Endothelial cell of umbilical vein (primary cell): ENCODE data around the gene AKAP13. TPM values are rescaled to one million over a fixed set of nuclear protein-coding genes. Genes with fewer than 3 reads are reported as not detected.

Experiments
- BruUV-seq: library from RNA; stranded (reverse); fragments of 400-500 nt; replicated peaks from 2 replicates; lab custom pipeline; 2021; lab: Mats Ljungman, UMichigan
- CTCF ChIA-PET: fragments of 300-600, 350-600 bp; sonication (Branson Sonifier 250); formaldehyde crosslinking; loops from one replicate; lab custom pipeline; 2021; ENCODE audit warnings: antibody characterized with exemption, inconsistent platforms; lab: Charles Lee
- POLR2A ChIA-PET: fragments of 300-600, 350-600 bp; sonication (Branson Sonifier 250); formaldehyde crosslinking; loops from one replicate; lab custom pipeline; 2021; ENCODE audit warnings: antibody characterized with exemption, inconsistent platforms; lab: Charles Lee
- DNase-seq: peaks from one replicate; pipeline ENCODE4 v3.0.0-alpha.2; 2011; ENCODE audit warnings: low read depth, low spot score
- FAIRE-seq: peaks from 2 replicates; lab custom pipeline; 2011; peaks lifted over from hg19 to GRCh38; lab: Jason Lieb, UNC
- H2AFZ ChIP-seq: 2 replicates; pipeline ENCODE4 v1.6.0; 2012; ENCODE audit warnings: low read depth, low read length, control low read depth, inconsistent platforms
- H3K27ac ChIP-seq: 2 replicates; pipeline ENCODE4 v1.5.1; 2011; ENCODE audit warnings: low read depth, mild to moderate bottlenecking, control low read depth, low read length, moderate library complexity; ENCODE audit not compliant: insufficient read depth
- H3K27me3 ChIP-seq, 2 experiments: 2 replicates each; pipeline versions ENCODE4 v1.6.0 to v1.6.1; 2011; ENCODE audit warnings: low read length in 2 of 2, mixed read lengths in 1 of 2; ENCODE audit not compliant: control insufficient read depth in 2 of 2, insufficient read depth in 2 of 2
- H3K36me3 ChIP-seq, 2 experiments: 2 replicates in 1 of 2; 3 replicates in 1 of 2; pipeline ENCODE4 v1.5.1; 2011; ENCODE audit warnings: low read length in 2 of 2, mild to moderate bottlenecking in 1 of 2, moderate library complexity in 1 of 2; ENCODE audit not compliant: control insufficient read depth in 2 of 2, insufficient read depth in 2 of 2; ENCODE audit errors: extremely low read depth in 1 of 2
- H3K4me1 ChIP-seq: 3 replicates; pipeline ENCODE4 v1.5.1; 2011; ENCODE audit warnings: mild to moderate bottlenecking, low read length; ENCODE audit not compliant: control insufficient read depth, insufficient read depth; ENCODE audit errors: extremely low read depth
- H3K4me2 ChIP-seq: 2 replicates; pipeline ENCODE4 v1.6.1; 2011; ENCODE audit warnings: low read length, control low read depth, mixed read lengths; ENCODE audit not compliant: insufficient read depth
- H3K4me3 ChIP-seq, 3 experiments: fragments of 200-600 bp in 1 of 3; sonication (generic), shearing (Covaris generic) in 1 of 3; replicated peaks in 1 of 3; 2 replicates each; pipeline ENCODE4 v1.5.1; 2011 to 2016; ENCODE audit warnings: control low read depth in 3 of 3, low read length in 3 of 3, mild to moderate bottlenecking in 2 of 3, inconsistent platforms in 1 of 3, low read depth in 1 of 3, moderate library complexity in 1 of 3; ENCODE audit not compliant: insufficient read depth in 1 of 3
- H3K79me2 ChIP-seq: 2 replicates; pipeline ENCODE4 v1.6.0; 2012; ENCODE audit warnings: low read length, inconsistent platforms; ENCODE audit not compliant: control insufficient read depth, insufficient read depth
- H3K9ac ChIP-seq: replicated peaks from 2 replicates; pipeline ENCODE3; 2011; ENCODE audit warnings: low read length, control low read depth; ENCODE audit not compliant: insufficient read depth; ENCODE audit errors: extremely low read depth
- H3K9me1 ChIP-seq: replicated peaks from 3 replicates; pipeline ENCODE4 v1.6.0; 2011; ENCODE audit warnings: mild to moderate bottlenecking, low read length; ENCODE audit not compliant: control insufficient read depth, insufficient read depth; ENCODE audit errors: extremely low read depth
- H3K9me3 ChIP-seq: replicated peaks from 2 replicates; pipeline ENCODE4 v1.5.1; 2012; ENCODE audit warnings: low read length, inconsistent platforms; ENCODE audit not compliant: control insufficient read depth, insufficient read depth
- H4K20me1 ChIP-seq: replicated peaks from 2 replicates; pipeline ENCODE3; 2011; ENCODE audit warnings: mild to moderate bottlenecking, low read length; ENCODE audit not compliant: control insufficient read depth, insufficient read depth; ENCODE audit errors: extremely low read depth
- CTCF ChIP-seq, 2 donors: IDR thresholded peaks; 1 replicate in 1 of 2; 2 replicates in 1 of 2; pipeline ENCODE4 v1.5.1; 2011; ENCODE audit warnings: low read length in 2 of 2, mild to moderate bottlenecking in 2 of 2, moderate library complexity in 2 of 2, control low read depth in 1 of 2, inconsistent platforms in 1 of 2, low read depth in 1 of 2; ENCODE audit not compliant: insufficient read depth in 1 of 2; ENCODE audit errors: extremely low read depth in 1 of 2
- EZH2 ChIP-seq: IDR thresholded peaks from 2 replicates; pipeline ENCODE4 v1.6.1; 2012; ENCODE audit warnings: borderline replicate concordance, low read depth, mild to moderate bottlenecking, moderate library complexity, low read length, inconsistent platforms; ENCODE audit not compliant: severe bottlenecking
- FOS ChIP-seq: IDR thresholded peaks from 2 replicates; pipeline ENCODE4 v1.6.1; 2011; ENCODE audit warnings: mild to moderate bottlenecking, low read length, moderate library complexity, borderline replicate concordance; ENCODE audit not compliant: insufficient read depth
- GATA2 ChIP-seq: IDR thresholded peaks from 2 replicates; pipeline ENCODE4 v1.7.0; 2011; ENCODE audit warnings: low read depth, mild to moderate bottlenecking, moderate library complexity, mixed read lengths, low read length; ENCODE audit not compliant: insufficient read length, insufficient read depth
- JUN ChIP-seq: IDR thresholded peaks from 2 replicates; pipeline ENCODE4 v1.6.1; 2011; ENCODE audit warnings: borderline replicate concordance, low read depth; ENCODE audit not compliant: insufficient read length, insufficient read depth
- MAX ChIP-seq: IDR thresholded peaks from 2 replicates; pipeline ENCODE4 v1.6.1; 2011; ENCODE audit not compliant: insufficient read depth, insufficient read length
- MYC ChIP-seq: IDR thresholded peaks from one replicate; pipeline ENCODE4 v1.6.1; 2011; ENCODE audit warnings: mild to moderate bottlenecking, low read depth, low read length
- POLR2A ChIP-seq: IDR thresholded peaks from 2 replicates; pipeline ENCODE4 v1.6.1; 2012; ENCODE audit warnings: low read depth, mild to moderate bottlenecking, control low read depth, low read length
- POLR2AphosphoS5 ChIP-seq: IDR thresholded peaks from 2 replicates; pipeline ENCODE4 v1.6.1; 2012; ENCODE audit warnings: low read depth, mild to moderate bottlenecking, control low read depth, low read length, moderate library complexity; ENCODE audit not compliant: insufficient read depth
- dilution Hi-C: fragments of 300-500 bp; cut with MboI; formaldehyde crosslinking; loops from one replicate; pipeline ENCODE4 v1.15.0; 2019; ENCODE audit warnings: low sequenced_read_pairs; ENCODE audit not compliant: extremely low pct_ligation_motif_present
- intact Hi-C: fragments of 100-400 bp; cut with micrococcal nuclease; formaldehyde crosslinking; loops from one replicate; pipeline ENCODE4 v1.10.0; 2022
- polyA plus RNA-seq, 4 experiments: library from polyadenylated mRNA; depleted of rRNA in 3 of 4; stranded (reverse) in 3 of 4; unstranded in 1 of 4; fragments of >200 nt; gene quantifications; 2 replicates each; pipeline versions ENCODE4 v1.2.1 to v1.2.3, GENCODE V29; 2011 to 2012; ENCODE audit warnings: missing spikeins in 1 of 4
- total RNA-seq: library from RNA; stranded (reverse); gene quantifications from 2 replicates; pipeline ENCODE4 v1.2.3, GENCODE V29; 2021

The AKAP13 gene
- total and polyA plus RNA-seq, 2 donors (not counting 3 experiments of a cell fraction or from before 2014, with no cell fraction given) = 22.8 to 87.8 TPM

GRCh38 chr15:85491691-85492090, 111.3 kb downstream of the AKAP13 start:
- Histone ChIP-seq H3K27me3 (no peaks in the 10 kb centered on the region), H4K20me1 (no peaks in the 10 kb centered on the region), H3K9ac (no peak overlapping the region), H3K4me2 (no peak overlapping the region), H3K36me3 (no peaks in the 10 kb centered on the region), H3K4me3 (no peak overlapping the region), H3K9me1 (no peaks in the 10 kb centered on the region), H3K9me3 (no peaks in the 10 kb centered on the region), H3K79me2 (peaks cover 11% of the 10 kb centered on the region), H3K27ac (no peak overlapping the region), H2AFZ (no peak overlapping the region), H3K4me1 (peaks cover 12% of the 10 kb centered on the region)
- TF ChIP-seq MAX (no peak), POLR2AphosphoS5 (no peak), POLR2A (no peak), MYC (no peak), FOS (no peak), CTCF (IDR thresholded peaks at IDR 0.05; ENCODE audit: extremely low read depth in 1 of 2, insufficient read depth in 1 of 2, low read depth in 1 of 2, low read length in 2 of 2) (no peak), GATA2 (no peak), JUN (no peak), EZH2 (no peak)
- FAIRE-seq (no peak), DNase-seq (no peak)
- POLR2A ChIA-PET = no interaction called here
- dilution Hi-C loops (no loop called here), intact Hi-C loops (loop anchor here (10.0 kb wide), 1 partner anchor 213 kb away; no protein-coding TSS in a partner anchor)
- no TSS peak for BruUV-seq
- CTCF ChIA-PET = no interaction called here
